Astrocyte (in vitro differentiated cells and primary cell): Measurements from ENCODE around the gene PTK7.

ENCODE experiments used
- EZH2 ChIP-seq: IDR thresholded peaks from 2 replicates; pipeline ENCODE4 v1.6.1; 2012; ENCODE audit warnings: mild to moderate bottlenecking, low read length, inconsistent platforms; ENCODE audit not compliant: insufficient read depth
- TF ChIP-seq, protein P1 (sequence below): IDR thresholded peaks from 2 replicates; pipeline ENCODE4 v1.5.1; 2011; ENCODE audit warnings: low read depth, mild to moderate bottlenecking, inconsistent platforms, low read length, moderate library complexity; ENCODE audit not compliant: insufficient read depth

DNA sequence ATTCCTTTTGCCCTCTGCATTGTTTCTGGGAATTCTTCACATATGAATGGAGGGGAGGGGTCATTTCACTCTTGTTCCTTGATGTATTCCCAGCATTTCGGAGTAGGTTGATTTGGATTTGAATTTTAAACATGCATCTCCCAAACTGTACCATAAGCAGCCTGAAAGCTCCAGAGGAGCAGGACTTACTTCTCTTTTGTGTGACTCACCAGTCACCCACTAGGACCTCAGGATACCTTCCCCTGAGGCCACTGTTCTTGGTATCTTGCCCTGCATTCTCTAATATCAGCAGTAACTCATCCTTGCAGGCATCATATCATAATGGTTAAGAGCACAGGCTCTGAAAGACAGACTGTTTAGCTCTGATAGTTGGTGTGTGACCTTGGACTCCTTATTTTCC is 17.6 kb upstream of the PTK7 start:
- no peak for TF ChIP-seq EZH2
- TF ChIP-seq, protein P1, sequence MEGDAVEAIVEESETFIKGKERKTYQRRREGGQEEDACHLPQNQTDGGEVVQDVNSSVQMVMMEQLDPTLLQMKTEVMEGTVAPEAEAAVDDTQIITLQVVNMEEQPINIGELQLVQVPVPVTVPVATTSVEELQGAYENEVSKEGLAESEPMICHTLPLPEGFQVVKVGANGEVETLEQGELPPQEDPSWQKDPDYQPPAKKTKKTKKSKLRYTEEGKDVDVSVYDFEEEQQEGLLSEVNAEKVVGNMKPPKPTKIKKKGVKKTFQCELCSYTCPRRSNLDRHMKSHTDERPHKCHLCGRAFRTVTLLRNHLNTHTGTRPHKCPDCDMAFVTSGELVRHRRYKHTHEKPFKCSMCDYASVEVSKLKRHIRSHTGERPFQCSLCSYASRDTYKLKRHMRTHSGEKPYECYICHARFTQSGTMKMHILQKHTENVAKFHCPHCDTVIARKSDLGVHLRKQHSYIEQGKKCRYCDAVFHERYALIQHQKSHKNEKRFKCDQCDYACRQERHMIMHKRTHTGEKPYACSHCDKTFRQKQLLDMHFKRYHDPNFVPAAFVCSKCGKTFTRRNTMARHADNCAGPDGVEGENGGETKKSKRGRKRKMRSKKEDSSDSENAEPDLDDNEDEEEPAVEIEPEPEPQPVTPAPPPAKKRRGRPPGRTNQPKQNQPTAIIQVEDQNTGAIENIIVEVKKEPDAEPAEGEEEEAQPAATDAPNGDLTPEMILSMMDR: no peak
